Brain microvascular endothelial cell (primary cell): ENCODE measurements around the gene UBA3.

Experiments used
- DNase-seq: peaks from one replicate; pipeline ENCODE4 v3.0.0-alpha.2; 2020
- H3K27ac ChIP-seq: fragments of 250-450 bp; sonication (Bioruptor Pico); 2 replicates; pipeline ENCODE4 v1.5.1; 2020; ENCODE audit warnings: mild to moderate bottlenecking, moderate library complexity
- H3K27me3 ChIP-seq: fragments of 250-450 bp; sonication (Bioruptor Pico); replicated peaks from 2 replicates; pipeline ENCODE4 v1.5.1; 2020; ENCODE audit warnings: mild to moderate bottlenecking
- H3K36me3 ChIP-seq: fragments of 250-450 bp; sonication (Bioruptor Pico); replicated peaks from 2 replicates; pipeline ENCODE4 v1.5.1; 2020; ENCODE audit warnings: mild to moderate bottlenecking
- H3K4me3 ChIP-seq: 2 replicates; pipeline ENCODE4 v1.5.1; 2011; ENCODE audit warnings: low read depth, mild to moderate bottlenecking, control low read depth, low read length, moderate library complexity
- in situ Hi-C: cut with HindIII; loops from 2 replicates; pipeline ENCODE4 v1.10.0; 2017; ENCODE audit warnings: low sequenced_read_pairs, low pct_ligation_motif_present
- TF ChIP-seq, protein P1 (sequence below): IDR thresholded peaks from 2 replicates; pipeline ENCODE4 v1.5.1; 2011; ENCODE audit warnings: low read depth, mild to moderate bottlenecking, moderate library complexity, low read length, control low read depth, inconsistent platforms; ENCODE audit errors: missing control alignments

UBA3 gene

GRCh38 chr3:69012800-69013252 is 67.3 kb downstream of the UBA3 start:
- Histone ChIP-seq H3K27ac (peak overlapping the region; percentile 88), H3K27me3 (no peaks in the 10 kb centered on the region), H3K4me3 (peak overlapping the region; percentile 80), H3K36me3 (peaks cover 6% of the 10 kb centered on the region)
- in situ Hi-C loops, result no loop called here
- DNase-seq, result peak; percentile 25
- TF ChIP-seq, protein P1, sequence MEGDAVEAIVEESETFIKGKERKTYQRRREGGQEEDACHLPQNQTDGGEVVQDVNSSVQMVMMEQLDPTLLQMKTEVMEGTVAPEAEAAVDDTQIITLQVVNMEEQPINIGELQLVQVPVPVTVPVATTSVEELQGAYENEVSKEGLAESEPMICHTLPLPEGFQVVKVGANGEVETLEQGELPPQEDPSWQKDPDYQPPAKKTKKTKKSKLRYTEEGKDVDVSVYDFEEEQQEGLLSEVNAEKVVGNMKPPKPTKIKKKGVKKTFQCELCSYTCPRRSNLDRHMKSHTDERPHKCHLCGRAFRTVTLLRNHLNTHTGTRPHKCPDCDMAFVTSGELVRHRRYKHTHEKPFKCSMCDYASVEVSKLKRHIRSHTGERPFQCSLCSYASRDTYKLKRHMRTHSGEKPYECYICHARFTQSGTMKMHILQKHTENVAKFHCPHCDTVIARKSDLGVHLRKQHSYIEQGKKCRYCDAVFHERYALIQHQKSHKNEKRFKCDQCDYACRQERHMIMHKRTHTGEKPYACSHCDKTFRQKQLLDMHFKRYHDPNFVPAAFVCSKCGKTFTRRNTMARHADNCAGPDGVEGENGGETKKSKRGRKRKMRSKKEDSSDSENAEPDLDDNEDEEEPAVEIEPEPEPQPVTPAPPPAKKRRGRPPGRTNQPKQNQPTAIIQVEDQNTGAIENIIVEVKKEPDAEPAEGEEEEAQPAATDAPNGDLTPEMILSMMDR, result peak; percentile 15

GRCh38 chr3:69012100-69012799 is 67.9 kb downstream of the UBA3 start:
- TF ChIP-seq, protein P1, result no peak
- no peaks in the 10 kb centered on the region for H3K27me3 ChIP-seq
- H3K36me3 ChIP-seq, result peaks cover 6% of the 10 kb centered on the region
- H3K4me3 ChIP-seq, result peak overlapping the region; percentile 80
- H3K27ac ChIP-seq, result peak overlapping the region; percentile 88
- DNase-seq, result peak; percentile 14
- in situ Hi-C loops, result no loop called here

DNA sequence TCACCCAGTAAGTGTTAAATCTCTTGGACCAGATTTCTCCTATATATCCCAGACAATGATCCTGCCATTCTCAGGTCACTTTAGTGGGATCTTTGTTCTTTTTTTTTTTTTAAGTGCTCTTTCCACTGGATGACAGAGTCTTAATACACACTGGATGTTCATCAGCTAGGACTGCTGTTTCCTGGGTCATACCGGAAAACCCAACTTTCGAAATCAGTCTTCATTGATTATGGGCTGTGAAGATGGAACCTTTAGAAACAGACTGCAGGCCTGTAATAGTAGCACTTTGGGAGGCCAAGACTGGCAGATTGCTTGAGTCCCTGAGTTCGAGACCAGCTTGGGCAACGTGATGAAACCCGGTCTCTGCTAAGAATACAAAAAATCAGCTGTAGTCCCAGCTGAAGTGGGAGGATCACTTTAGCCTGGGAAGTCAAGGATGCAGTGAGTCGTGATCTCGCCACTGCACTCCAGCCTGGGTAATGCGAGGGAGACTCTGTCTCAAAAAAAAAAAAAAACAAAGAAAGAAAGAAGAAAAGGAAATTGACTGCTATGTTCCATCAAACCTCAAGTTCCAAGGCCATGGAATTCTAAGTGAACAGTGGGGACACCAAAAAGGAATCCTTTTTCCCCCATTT is 69.0 kb downstream of the UBA3 start:
- Histone ChIP-seq H3K27ac (no peak overlapping the region), H3K36me3 (peaks cover 14% of the 10 kb centered on the region), H3K27me3 (no peaks in the 10 kb centered on the region), H3K4me3 (no peak overlapping the region)
- no peak for DNase-seq
- TF ChIP-seq, protein P1, result no peak
- in situ Hi-C loops, result no loop called here

DNA sequence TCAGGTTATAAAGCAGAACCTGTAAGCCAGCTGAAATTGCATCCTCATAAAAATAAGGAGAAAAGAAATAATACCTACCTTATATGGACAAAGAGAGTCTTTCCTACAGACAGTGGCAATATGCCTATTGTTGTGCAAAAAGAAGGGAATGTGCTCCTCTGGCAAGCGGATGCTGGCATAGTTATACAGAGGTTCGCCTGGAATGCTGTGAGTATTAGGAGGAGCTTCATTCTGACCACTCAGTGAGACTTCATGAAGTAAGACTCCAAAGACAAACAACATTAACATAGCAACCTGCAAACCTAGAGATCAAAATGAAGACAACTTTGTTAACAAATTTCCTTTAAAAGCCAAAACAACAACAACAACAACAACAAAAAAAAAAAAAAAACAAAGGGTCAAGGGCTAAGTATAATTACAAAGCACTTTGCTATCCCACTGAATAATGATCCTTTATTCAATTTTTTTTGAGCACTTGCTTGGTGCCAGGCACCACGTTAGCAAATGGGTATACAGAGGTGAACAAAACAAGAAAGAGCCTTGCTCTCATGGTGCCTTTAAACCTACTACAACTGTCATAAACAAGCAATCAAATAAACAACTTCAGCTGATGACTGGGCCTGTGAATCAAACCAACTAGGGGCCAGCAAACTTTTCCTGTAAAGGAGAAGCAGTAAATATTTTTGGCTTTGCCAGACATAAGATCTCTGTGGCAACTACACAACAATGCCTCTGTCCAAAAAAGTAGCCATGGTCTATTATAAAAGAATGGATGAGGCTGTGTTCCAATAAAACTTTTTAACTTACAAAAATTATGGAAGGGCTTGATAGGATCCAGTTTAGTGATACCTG is 70.4 kb downstream of the UBA3 start:
- Histone ChIP-seq H3K4me3 (no peak overlapping the region), H3K36me3 (peaks cover 18% of the 10 kb centered on the region), H3K27me3 (no peaks in the 10 kb centered on the region), H3K27ac (peak overlapping the region; percentile 28)
- TF ChIP-seq, protein P1, result no peak
- peak; percentile 68 for DNase-seq
- in situ Hi-C loops, result no loop called here

GRCh38 chr3:69008980-69009379 is 71.2 kb downstream of the UBA3 start:
- no peak overlapping the region for H3K27ac ChIP-seq
- H3K4me3 ChIP-seq, result no peak overlapping the region
- no peaks in the 10 kb centered on the region for H3K27me3 ChIP-seq
- in situ Hi-C loops, result no loop called here
- peaks cover 26% of the 10 kb centered on the region for H3K36me3 ChIP-seq
- TF ChIP-seq, protein P1, result no peak
- DNase-seq, result no peak
